ENCODE measurements around the gene DLG4. TPM values are rescaled to one million over a fixed set of nuclear protein-coding genes. Genes with fewer than 3 reads are reported as not detected.

DLG4 gene
- total RNA-seq, 3 donors from 2014 or later (not counting 1 experiment from before 2014, with no cell fraction given), result 6.7 to 11.2 (median 8.6) TPM

DNA sequence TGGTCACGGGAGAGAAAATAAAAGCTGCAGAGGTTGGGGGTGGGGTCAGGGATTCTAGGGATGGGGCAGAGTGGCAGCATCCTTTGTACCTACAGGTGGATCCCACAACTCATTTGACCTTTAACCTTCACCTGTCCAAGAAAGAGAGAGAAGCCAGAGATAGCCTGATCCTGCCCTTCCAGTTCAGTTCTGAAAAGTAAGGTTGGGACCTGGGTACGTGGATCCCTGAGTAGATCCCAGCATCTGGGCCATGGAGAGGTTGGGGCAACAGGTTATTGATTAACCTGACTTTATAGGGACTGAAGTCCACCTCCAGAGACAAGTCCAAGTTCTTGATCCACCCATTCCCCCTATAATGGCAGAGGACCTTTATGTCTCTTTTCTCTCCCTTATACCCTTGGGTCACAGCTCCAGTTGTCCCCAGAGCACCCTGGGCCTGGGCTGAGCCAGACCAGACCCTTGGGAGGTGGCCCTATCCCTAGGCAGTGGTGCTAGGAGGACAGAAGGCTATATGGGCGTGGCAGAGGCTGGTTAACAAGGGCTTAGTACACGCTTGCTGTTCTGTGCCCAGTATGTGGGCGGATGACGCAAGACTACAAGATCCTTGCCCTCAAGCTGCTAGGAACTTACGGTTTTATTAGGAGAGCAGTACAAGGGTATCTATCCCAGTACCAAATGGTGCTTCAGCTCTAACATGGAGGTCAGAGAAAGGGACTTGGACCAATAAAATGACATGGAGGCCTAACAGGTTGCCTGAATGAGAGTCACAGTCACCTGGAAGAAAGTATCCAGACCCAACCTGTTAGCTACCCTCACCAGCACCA, 39.3 kb upstream of the DLG4 start:
- no peak overlapping the region for H3K27ac ChIP-seq (ENCODE audit: low read length)
- H3K36me3 Mint-ChIP-seq, result peaks cover 12% of the 10 kb centered on the region
- H3K36me3 ChIP-seq (ENCODE audit: control insufficient read depth, insufficient read depth, low read length), result peaks cover 34% of the 10 kb centered on the region
- H3K4me3 Mint-ChIP-seq, result no peak overlapping the region
- peaks cover 12% of the 10 kb centered on the region in 2 donors for H3K27me3 Mint-ChIP-seq (ENCODE audit: low read depth in 2 of 2)
- peaks cover 34% of the 10 kb centered on the region for H3K4me1 ChIP-seq (ENCODE audit: control insufficient read depth, insufficient read depth, low read length)
- 94% methylated on average over 6 of the region's 7 CpGs for WGBS (ENCODE audit: insufficient coverage)
- no peaks in the 10 kb centered on the region for H3K9me3 ChIP-seq (ENCODE audit: control insufficient read depth, insufficient read depth, low read length)
- H3K9me3 Mint-ChIP-seq, result no peaks in the 10 kb centered on the region
- H3K4me1 Mint-ChIP-seq, result peaks cover 14 to 19% of the 10 kb centered on the region in 2 donors
- H3K27ac Mint-ChIP-seq, result no peak overlapping the region
- no peak for ATAC-seq
- intact Hi-C loops (cut with micrococcal nuclease), result no loop called here
- no peak overlapping the region for H3K4me3 ChIP-seq (ENCODE audit: low read length)
- TF ChIP-seq, protein P1, sequence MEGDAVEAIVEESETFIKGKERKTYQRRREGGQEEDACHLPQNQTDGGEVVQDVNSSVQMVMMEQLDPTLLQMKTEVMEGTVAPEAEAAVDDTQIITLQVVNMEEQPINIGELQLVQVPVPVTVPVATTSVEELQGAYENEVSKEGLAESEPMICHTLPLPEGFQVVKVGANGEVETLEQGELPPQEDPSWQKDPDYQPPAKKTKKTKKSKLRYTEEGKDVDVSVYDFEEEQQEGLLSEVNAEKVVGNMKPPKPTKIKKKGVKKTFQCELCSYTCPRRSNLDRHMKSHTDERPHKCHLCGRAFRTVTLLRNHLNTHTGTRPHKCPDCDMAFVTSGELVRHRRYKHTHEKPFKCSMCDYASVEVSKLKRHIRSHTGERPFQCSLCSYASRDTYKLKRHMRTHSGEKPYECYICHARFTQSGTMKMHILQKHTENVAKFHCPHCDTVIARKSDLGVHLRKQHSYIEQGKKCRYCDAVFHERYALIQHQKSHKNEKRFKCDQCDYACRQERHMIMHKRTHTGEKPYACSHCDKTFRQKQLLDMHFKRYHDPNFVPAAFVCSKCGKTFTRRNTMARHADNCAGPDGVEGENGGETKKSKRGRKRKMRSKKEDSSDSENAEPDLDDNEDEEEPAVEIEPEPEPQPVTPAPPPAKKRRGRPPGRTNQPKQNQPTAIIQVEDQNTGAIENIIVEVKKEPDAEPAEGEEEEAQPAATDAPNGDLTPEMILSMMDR (IDR thresholded peaks at IDR 0.05), result no peak
- DNase-seq, result peak in 1 of 2 donors; percentile 6
- peaks cover 22% of the 10 kb centered on the region for H3K27me3 ChIP-seq (ENCODE audit: control insufficient read depth, insufficient read depth, low read length)

DNA sequence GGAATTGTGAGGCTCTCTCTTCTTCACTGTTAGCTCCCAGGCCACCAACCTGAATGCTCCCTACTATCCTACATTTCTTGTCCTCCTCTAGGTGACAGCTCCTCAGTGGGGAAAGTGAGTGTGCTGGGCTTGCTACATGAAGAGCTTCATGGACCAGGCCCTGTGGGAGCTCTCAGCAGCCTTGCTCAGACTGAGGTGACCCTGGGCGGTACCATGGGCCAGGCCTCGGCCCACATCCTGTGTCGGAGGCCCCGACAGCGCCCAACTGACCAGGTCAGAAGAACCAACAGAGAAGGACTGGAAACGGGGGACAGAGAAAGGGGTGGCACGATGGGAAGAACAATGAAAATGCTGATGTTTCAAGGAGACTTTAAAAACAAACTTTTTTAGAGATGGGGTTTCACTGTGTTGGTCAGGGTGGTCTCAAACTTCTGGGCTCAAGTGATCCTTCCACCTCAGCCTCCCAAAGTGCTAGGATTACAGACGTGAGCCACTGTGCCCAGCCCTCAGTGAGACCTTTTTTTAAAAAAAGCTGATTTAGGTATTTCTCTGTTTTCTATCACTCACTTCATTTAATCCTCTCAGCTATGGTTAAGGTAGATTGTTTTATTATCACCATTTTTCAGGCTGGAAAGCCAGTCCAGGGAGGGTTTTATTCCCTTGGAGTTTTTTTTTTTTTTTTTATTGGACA, 37.3 kb upstream of the DLG4 start:
- Mint-ChIP-seq H3K9me3 (no peaks in the 10 kb centered on the region), H3K27ac (peak overlapping the region; percentile 22 to 35), H3K27me3 (ENCODE audit: low read depth in 2 of 2) (no peaks in the 10 kb centered on the region), H3K4me3 (no peak overlapping the region), H3K36me3 (peaks cover 12% of the 10 kb centered on the region), H3K4me1 (peaks cover 15 to 16% of the 10 kb centered on the region in 2 donors)
- Histone ChIP-seq H3K27ac (ENCODE audit: low read length) (no peak overlapping the region), H3K27me3 (ENCODE audit: control insufficient read depth, insufficient read depth, low read length) (peaks cover 7% of the 10 kb centered on the region), H3K4me1 (ENCODE audit: control insufficient read depth, insufficient read depth, low read length) (peaks cover 24% of the 10 kb centered on the region), H3K36me3 (ENCODE audit: control insufficient read depth, insufficient read depth, low read length) (peaks cover 37% of the 10 kb centered on the region), H3K9me3 (ENCODE audit: control insufficient read depth, insufficient read depth, low read length) (no peaks in the 10 kb centered on the region), H3K4me3 (ENCODE audit: low read length) (no peak overlapping the region)
- DNase-seq (no peak), ATAC-seq (no peak)
- WGBS (ENCODE audit: insufficient coverage), result 93% methylated on average over 7 of the region's 8 CpGs
- TF ChIP-seq, protein P1 (IDR thresholded peaks at IDR 0.05), result no peak
- intact Hi-C loops (cut with micrococcal nuclease), result no loop called here

DNA sequence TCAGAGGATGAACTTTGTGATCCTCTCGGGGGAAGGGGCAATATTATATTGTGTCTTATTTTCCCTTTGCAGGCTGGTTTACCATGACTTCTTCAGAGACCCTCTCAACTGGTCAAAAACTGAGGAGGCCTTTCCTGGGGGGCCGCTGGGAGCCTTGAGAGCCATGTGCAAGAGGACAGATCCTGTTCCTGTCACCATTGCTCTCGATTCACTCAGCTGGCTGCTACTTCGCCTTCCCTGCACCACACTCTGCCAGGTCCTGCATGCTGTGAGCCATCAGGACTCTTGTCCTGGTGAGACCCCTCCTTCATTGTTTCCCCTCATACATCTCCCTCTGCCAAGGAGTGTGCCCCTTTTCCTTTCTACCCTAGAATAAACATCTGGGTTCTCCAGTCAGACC, 34.9 kb upstream of the DLG4 start:
- DNase-seq, result no peak
- H3K4me1 Mint-ChIP-seq, result peaks cover 30 to 32% of the 10 kb centered on the region in 2 donors
- intact Hi-C loops (cut with micrococcal nuclease), result loop anchor here (5.0 kb wide), 3 partner anchors 37 to 308 kb away; partner anchors contain the start of genes ACADVL, DLG4, POLR2A and SENP3
- H3K36me3 ChIP-seq (ENCODE audit: control insufficient read depth, insufficient read depth, low read length), result peaks cover 36% of the 10 kb centered on the region
- no peaks in the 10 kb centered on the region for H3K9me3 ChIP-seq (ENCODE audit: control insufficient read depth, insufficient read depth, low read length)
- H3K27ac Mint-ChIP-seq, result peak overlapping the region; percentile 4 to 59
- H3K4me3 Mint-ChIP-seq, result peak overlapping the region; percentile 63
- TF ChIP-seq, protein P1 (IDR thresholded peaks at IDR 0.05), result no peak
- peaks cover 12% of the 10 kb centered on the region for H3K36me3 Mint-ChIP-seq
- H3K4me1 ChIP-seq (ENCODE audit: control insufficient read depth, insufficient read depth, low read length), result peaks cover 25% of the 10 kb centered on the region
- H3K4me3 ChIP-seq (ENCODE audit: low read length), result no peak overlapping the region
- 97% methylated on average over 4 of the region's 4 CpGs for WGBS (ENCODE audit: insufficient coverage)
- ATAC-seq, result no peak
- H3K27ac ChIP-seq (ENCODE audit: low read length), result no peak overlapping the region
- no peaks in the 10 kb centered on the region for H3K9me3 Mint-ChIP-seq
- H3K27me3 Mint-ChIP-seq (ENCODE audit: low read depth in 2 of 2), result no peaks in the 10 kb centered on the region
- H3K27me3 ChIP-seq (ENCODE audit: control insufficient read depth, insufficient read depth, low read length), result no peaks in the 10 kb centered on the region

All from natural killer cell (primary cell).